Activated T-helper 9 cell treated with anti-CD3 and anti-CD28 coated beads, Interleukin-2, amount 50 U/mL, for 16 hours (primary cell): ENCODE data around the gene WIPF2.

Experiments
- DNase-seq: peaks from one replicate; pipeline ENCODE4 v3.0.0-alpha.2; 2020; ENCODE audit warnings: low read depth

Gene WIPF2

GRCh38 chr17:40327244-40327729 is 108.2 kb downstream of the WIPF2 start:
- DNase-seq = no peak

DNA sequence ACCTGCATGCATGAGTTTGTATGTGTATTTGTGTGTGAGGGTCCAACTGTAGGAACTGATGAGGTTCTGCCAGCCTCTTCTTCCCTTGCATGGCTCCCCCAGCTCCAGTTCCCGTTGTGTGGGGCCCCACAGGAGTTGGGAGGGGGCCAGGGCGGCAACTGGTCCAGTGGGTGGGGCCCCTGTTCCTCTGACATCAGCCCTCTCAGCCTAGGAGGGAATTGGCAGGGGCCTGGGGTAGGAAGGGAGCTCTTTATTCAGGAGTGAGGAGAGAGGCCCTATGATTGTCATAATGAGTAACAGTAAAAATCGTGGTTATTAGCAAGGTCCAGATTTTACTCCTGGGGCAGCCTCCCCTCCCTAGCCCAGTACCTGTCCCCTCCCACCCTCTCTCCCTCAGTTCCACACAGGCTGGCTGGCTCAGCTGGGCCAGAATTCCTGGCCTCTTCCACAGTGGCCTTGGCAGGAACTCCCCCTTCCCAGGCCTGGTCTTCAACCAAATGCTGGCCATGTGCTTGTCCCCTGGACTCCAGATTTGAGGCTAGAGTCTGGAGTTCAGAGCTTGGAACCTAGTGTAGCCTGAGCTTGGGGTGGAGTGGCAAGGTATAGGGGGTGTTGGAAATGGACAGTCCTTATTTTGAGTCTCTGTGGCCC is 108.8 kb downstream of the WIPF2 start:
- no peak for DNase-seq

GRCh38 chr17:40328386-40328766 is 109.3 kb downstream of the WIPF2 start:
- no peak for DNase-seq

- DNase-seq = no peak
Observed at GRCh38 chr17:40329839-40330794, 111.0 kb downstream of the WIPF2 start.

DNA sequence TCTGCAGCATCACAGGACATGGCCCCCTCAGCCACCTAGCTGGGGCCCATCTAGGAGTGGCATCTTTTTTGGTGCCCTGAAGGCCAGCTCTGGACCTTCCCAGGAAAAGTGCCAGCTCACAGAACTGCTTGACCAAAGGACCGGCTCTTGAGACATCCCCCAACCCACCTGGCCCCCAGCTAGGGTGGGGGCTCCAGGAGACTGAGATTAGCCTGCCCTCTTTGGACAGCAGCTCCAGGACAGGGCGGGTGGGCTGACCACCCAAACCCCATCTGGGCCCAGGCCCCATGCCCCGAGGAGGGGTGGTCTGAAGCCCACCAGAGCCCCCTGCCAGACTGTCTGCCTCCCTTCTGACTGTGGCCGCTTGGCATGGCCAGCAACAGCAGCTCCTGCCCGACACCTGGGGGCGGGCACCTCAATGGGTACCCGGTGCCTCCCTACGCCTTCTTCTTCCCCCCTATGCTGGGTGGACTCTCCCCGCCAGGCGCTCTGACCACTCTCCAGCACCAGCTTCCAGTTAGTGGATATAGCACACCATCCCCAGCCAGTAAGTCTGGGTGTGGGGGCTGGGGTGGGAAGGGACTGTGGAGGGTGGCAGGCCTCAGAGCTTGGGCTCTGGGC is 111.9 kb downstream of the WIPF2 start:
- DNase-seq = no peak

GRCh38 chr17:40331743-40332641 is 112.9 kb downstream of the WIPF2 start:
- no peak for DNase-seq
